HG02588 (cell line): ENCODE results near the gene ADGRL3.

Source experiments
- ATAC-seq: cut with Tn5 transposase; IDR thresholded peaks from one replicate; pipeline ENCODE4 v1.9.1; 2021; ENCODE audit warnings: mild to moderate bottlenecking, moderate library complexity; ENCODE audit not compliant: unreplicated experiment

ADGRL3 gene

GRCh38 chr4:62023633-62024032 is 823.5 kb downstream of the ADGRL3 start:
- no peak for ATAC-seq

- no peak for ATAC-seq
Measured at GRCh38 chr4:62028745-62029144, 828.6 kb downstream of the ADGRL3 start.

GRCh38 chr4:62030958-62031357 is 830.8 kb downstream of the ADGRL3 start:
- no peak for ATAC-seq

GRCh38 chr4:62037571-62037970 is 837.4 kb downstream of the ADGRL3 start:
- no peak for ATAC-seq

GRCh38 chr4:62051332-62051731 is 851.2 kb downstream of the ADGRL3 start:
- ATAC-seq = no peak

- no peak for ATAC-seq
Measured at GRCh38 chr4:62053974-62054373, 853.8 kb downstream of the ADGRL3 start.

- ATAC-seq = no peak
Measured at GRCh38 chr4:62057031-62057430, 856.9 kb downstream of the ADGRL3 start.

GRCh38 chr4:62058571-62058970 is 858.4 kb downstream of the ADGRL3 start:
- no peak for ATAC-seq

- no peak for ATAC-seq
Measured at GRCh38 chr4:62070291-62070852, 870.2 kb downstream of the ADGRL3 start.

GRCh38 chr4:62075089-62075488 is 875.0 kb downstream of the ADGRL3 start:
- no peak for ATAC-seq

GRCh38 chr4:62075521-62075920 is 875.4 kb downstream of the ADGRL3 start:
- no peak for ATAC-seq

GRCh38 chr4:62077406-62077805 is 877.3 kb downstream of the ADGRL3 start:
- no peak for ATAC-seq

GRCh38 chr4:62080431-62080830 is 880.3 kb downstream of the ADGRL3 start:
- no peak for ATAC-seq

GRCh38 chr4:62087706-62088105 is 887.6 kb downstream of the ADGRL3 start:
- ATAC-seq = no peak

- no peak for ATAC-seq
Measured at GRCh38 chr4:62093735-62094134, 893.6 kb downstream of the ADGRL3 start.

- ATAC-seq = no peak
Measured at GRCh38 chr4:62096881-62097280, 896.8 kb downstream of the ADGRL3 start.

GRCh38 chr4:62115216-62115615 is 915.1 kb downstream of the ADGRL3 start:
- no peak for ATAC-seq

GRCh38 chr4:62117886-62118285 is 917.8 kb downstream of the ADGRL3 start:
- ATAC-seq = no peak

- no peak for ATAC-seq
Measured at GRCh38 chr4:62118558-62118957, 918.4 kb downstream of the ADGRL3 start.

GRCh38 chr4:62119195-62119594 is 919.1 kb downstream of the ADGRL3 start:
- no peak for ATAC-seq

- no peak for ATAC-seq
Measured at GRCh38 chr4:62126064-62126732, 926.1 kb downstream of the ADGRL3 start.
